HuH-7.5 (cell line): ENCODE measurements around the gene PRR15L.
"Not testable (repeated sequence)": the region's sequence is repeated elsewhere in the genome, so short reads cannot be mapped to it uniquely, and the experiment has no call there.

Source experiments
- DNase-seq: peaks from one replicate; pipeline ENCODE4 v3.0.0; 2011; ENCODE audit warnings: low spot score

Gene PRR15L

GRCh38 chr17:47988445-47988844 is 30.8 kb upstream of the PRR15L start:
- not testable (repeated sequence) for DNase-seq

- no peak for DNase-seq
These were observed 29.7 kb upstream of the PRR15L start for GRCh38 chr17:47987240-47987835.

GRCh38 chr17:47986520-47986919 is 28.8 kb upstream of the PRR15L start:
- no peak for DNase-seq

GRCh38 chr17:47983492-47984223 is 26.0 kb upstream of the PRR15L start:
- DNase-seq = no peak

GRCh38 chr17:47982645-47983390 is 25.1 kb upstream of the PRR15L start:
- no peak for DNase-seq

GRCh38 chr17:47982091-47982617 is 24.5 kb upstream of the PRR15L start:
- DNase-seq = no peak

GRCh38 chr17:47981462-47981861 is 23.8 kb upstream of the PRR15L start:
- DNase-seq = no peak

GRCh38 chr17:47980541-47980940 is 22.9 kb upstream of the PRR15L start:
- DNase-seq = no peak

- peak; percentile 77 for DNase-seq
These were observed 20.6 kb upstream of the PRR15L start for GRCh38 chr17:47978324-47978723.

- no peak for DNase-seq
These were observed 18.1 kb upstream of the PRR15L start for GRCh38 chr17:47975823-47976205.

GRCh38 chr17:47975189-47975822 is 17.6 kb upstream of the PRR15L start:
- no peak for DNase-seq

GRCh38 chr17:47973541-47973940 is 15.9 kb upstream of the PRR15L start:
- no peak for DNase-seq

GRCh38 chr17:47970725-47971499 is 13.2 kb upstream of the PRR15L start, which contains the start of gene CDK5RAP3:
Gene CDK5RAP3, plus strand, starts transcription at chr17:47971113. Its CDS starts 34 bp downstream, at chr17:47971147.
- peak; percentile 92 for DNase-seq

- DNase-seq = no peak
These were observed 12.4 kb upstream of the PRR15L start for GRCh38 chr17:47969930-47970724.

- no peak for DNase-seq
These were observed 11.2 kb upstream of the PRR15L start for GRCh38 chr17:47968836-47969235.

GRCh38 chr17:47967607-47968252 is 10.0 kb upstream of the PRR15L start:
- DNase-seq = no peak

GRCh38 chr17:47966079-47966519 is 8.4 kb upstream of the PRR15L start:
- DNase-seq = no peak

- DNase-seq = no peak
These were observed 7.2 kb upstream of the PRR15L start for GRCh38 chr17:47964856-47965255.

GRCh38 chr17:47962901-47963300 is 5.2 kb upstream of the PRR15L start:
- no peak for DNase-seq

GRCh38 chr17:47961406-47961805 is 3.7 kb upstream of the PRR15L start:
- DNase-seq = no peak
